Measurements from ENCODE around the gene ADCY7.

DNA sequence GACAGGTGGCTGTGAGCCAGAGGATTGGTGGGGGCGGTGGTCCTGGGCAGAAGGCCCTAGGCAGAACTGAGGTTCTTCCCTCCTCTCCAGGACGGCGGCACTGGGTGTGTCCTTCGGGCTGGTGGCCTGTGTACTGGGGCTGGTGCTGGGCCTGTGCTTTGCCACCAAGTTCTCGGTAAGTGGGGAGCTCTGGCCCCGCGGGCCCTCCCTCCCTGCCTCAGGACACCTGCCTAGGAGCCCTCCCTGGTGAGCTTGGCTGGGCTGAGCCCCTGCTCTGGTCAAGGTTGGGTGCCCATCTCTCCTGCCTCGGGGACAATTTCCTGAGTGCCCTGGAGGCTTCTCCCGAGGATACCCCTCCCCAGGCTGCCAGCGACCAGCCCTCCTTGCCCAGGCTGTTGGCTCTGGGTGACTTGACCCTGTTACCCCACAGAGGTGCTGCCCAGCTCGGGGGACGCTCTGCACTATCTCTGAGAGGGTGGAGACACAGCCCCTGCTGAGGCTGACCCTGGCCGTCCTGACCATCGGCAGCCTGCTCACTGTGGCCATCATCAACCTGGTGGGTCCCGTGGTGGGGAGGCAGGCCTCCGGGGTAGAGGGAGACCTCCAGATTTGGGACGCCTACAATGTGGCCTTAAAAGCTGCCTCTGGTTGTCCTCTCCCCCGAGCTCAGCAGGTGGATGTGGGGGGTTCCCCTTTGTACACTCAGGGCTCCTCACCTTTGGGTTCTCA, 42.0 kb downstream of the ADCY7 start:
- TF ChIP-seq, protein P1, sequence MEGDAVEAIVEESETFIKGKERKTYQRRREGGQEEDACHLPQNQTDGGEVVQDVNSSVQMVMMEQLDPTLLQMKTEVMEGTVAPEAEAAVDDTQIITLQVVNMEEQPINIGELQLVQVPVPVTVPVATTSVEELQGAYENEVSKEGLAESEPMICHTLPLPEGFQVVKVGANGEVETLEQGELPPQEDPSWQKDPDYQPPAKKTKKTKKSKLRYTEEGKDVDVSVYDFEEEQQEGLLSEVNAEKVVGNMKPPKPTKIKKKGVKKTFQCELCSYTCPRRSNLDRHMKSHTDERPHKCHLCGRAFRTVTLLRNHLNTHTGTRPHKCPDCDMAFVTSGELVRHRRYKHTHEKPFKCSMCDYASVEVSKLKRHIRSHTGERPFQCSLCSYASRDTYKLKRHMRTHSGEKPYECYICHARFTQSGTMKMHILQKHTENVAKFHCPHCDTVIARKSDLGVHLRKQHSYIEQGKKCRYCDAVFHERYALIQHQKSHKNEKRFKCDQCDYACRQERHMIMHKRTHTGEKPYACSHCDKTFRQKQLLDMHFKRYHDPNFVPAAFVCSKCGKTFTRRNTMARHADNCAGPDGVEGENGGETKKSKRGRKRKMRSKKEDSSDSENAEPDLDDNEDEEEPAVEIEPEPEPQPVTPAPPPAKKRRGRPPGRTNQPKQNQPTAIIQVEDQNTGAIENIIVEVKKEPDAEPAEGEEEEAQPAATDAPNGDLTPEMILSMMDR (conservative IDR thresholded peaks at IDR 0.05) = no peak
- TF ChIP-seq ZFX (IDR thresholded peaks at IDR 0.05) = no peak

All from C4-2B (cell line).